ENCODE data around the gene FARS2.

DNA sequence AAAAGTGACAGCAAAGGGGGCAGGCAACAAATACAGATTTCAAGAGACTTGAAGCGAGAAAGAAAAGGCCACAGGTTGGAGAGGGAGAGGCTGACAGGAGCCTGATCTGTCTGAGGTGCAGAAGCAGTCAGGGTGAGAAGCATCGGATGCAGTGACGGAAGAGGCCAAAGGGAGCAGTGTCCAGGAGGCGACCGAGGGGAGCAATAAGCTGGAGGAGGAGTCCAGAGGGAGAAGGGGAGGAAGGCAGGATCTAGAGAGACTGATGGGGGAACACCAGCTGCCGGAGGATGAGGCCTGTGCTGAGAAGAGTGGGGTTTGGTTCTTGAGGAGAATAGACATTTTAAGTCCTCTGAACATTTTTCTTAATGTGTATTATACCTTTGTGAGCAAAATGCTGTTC is 23.8 kb downstream of the FARS2 start:
- TF ChIP-seq, protein P1, sequence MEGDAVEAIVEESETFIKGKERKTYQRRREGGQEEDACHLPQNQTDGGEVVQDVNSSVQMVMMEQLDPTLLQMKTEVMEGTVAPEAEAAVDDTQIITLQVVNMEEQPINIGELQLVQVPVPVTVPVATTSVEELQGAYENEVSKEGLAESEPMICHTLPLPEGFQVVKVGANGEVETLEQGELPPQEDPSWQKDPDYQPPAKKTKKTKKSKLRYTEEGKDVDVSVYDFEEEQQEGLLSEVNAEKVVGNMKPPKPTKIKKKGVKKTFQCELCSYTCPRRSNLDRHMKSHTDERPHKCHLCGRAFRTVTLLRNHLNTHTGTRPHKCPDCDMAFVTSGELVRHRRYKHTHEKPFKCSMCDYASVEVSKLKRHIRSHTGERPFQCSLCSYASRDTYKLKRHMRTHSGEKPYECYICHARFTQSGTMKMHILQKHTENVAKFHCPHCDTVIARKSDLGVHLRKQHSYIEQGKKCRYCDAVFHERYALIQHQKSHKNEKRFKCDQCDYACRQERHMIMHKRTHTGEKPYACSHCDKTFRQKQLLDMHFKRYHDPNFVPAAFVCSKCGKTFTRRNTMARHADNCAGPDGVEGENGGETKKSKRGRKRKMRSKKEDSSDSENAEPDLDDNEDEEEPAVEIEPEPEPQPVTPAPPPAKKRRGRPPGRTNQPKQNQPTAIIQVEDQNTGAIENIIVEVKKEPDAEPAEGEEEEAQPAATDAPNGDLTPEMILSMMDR (IDR thresholded peaks at IDR 0.05; ENCODE audit: poor library complexity), result no peak
- TF ChIP-seq EZH2 (IDR thresholded peaks at IDR 0.05; ENCODE audit: borderline replicate concordance), result no peak
- no peak for TF ChIP-seq EZH2phosphoT487 (IDR thresholded peaks at IDR 0.05; ENCODE audit: low read depth, severe bottlenecking, unreplicated experiment)

Measured in hepatocyte (in vitro differentiated cells).